GM21447 (cell line): ENCODE results near the gene ADTRP.

ENCODE experiments used
- ATAC-seq: cut with Tn5 transposase; IDR thresholded peaks from one replicate; pipeline ENCODE4 v1.9.1; 2021; ENCODE audit not compliant: unreplicated experiment

ADTRP gene, protein sequence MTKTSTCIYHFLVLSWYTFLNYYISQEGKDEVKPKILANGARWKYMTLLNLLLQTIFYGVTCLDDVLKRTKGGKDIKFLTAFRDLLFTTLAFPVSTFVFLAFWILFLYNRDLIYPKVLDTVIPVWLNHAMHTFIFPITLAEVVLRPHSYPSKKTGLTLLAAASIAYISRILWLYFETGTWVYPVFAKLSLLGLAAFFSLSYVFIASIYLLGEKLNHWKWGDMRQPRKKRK

DNA sequence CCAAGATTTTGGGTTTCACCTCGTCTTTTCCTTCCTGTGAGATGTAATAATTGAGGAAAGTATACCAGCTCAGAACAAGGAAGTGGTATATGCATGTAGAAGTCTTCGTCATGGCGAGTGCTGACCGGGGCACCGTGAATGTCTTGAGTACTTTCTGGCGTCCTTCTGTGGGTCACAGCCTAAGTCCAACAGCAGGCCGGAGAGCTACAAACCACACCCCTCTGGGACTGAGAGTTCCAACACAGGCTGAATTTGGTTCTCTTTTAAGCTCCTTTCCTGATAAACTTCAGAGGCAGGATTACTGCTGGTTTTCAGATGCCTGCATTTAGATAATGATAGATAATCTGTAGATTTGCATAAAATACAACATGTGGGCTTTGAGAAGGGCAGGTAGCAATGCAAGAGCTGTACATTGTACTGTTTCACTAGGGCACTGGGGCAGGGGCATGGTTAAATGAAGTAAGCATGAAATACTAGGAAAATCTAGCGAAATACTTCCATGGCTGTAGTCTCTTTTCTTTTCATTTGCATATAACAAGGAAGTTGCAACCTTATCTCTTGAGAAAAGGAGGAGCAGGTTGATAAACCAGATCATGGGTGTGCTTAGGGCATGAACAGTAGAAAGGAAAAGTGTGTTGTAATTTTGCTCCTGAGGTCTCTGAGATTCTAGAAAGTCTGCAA, at the start of gene ADTRP:
Gene ADTRP, minus strand, starts transcription at position 156 of the 681 bp plus-strand sequence. Its CDS starts 44 bp downstream, at position 112.
- ATAC-seq, result no peak

DNA sequence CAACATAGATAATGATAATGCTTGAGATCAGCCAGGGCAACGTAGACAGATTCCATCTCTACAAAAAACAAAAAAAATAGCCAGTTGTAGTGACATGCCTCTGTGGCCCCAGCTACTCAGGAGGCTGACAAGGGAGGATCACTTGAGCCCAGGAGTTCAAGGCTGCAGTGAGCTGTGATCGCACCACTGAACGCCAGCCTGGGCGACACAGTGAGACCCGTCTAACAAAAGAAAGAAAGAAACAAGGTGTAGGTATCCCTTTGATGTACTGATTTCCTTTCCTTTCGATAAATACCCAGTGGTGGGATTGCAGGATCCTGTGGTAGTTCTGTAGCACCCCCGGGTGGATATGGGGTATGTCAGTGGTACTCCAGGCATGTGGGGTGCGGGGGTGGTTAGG, 48.2 kb upstream of the ADTRP start:
- no peak for ATAC-seq

DNA sequence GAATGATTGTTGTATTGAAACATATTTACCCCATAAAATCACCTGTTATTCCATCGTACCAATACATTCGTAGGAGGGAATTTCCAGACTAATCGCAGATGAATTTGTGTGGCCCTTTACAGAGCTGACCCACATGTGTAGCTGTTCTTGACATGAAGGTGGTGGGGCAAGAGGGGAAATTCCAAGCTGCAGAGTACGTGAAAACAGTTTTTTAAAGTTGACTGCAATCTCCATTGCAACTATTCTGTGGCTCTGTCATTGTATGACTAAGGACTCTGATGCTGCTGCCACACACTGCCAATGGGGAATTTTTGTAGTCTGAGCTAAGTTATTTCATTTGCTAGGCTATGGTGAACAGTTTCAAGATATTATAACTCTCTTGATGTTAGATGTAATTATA, 46.4 kb upstream of the ADTRP start:
- ATAC-seq, result peak; percentile 70

DNA sequence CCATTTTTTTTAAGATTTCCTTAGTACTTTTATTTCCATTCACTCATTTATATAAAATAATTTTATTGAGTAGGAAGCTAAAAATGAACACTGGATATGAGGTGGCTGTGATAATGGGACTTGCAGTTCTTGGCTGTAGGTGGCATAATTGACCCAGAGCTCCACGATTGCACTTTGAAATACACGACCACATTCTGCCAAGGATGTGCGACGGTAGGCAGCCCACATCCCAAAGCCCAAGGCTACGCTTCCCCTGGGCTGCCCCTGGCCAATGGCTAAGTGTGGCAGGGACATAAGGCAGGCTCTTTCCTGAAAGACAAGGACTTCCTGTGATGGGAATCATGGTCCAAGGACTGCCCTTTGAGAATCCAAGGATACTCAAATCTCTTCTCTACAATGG, 43.7 kb upstream of the ADTRP start:
- ATAC-seq, result no peak

DNA sequence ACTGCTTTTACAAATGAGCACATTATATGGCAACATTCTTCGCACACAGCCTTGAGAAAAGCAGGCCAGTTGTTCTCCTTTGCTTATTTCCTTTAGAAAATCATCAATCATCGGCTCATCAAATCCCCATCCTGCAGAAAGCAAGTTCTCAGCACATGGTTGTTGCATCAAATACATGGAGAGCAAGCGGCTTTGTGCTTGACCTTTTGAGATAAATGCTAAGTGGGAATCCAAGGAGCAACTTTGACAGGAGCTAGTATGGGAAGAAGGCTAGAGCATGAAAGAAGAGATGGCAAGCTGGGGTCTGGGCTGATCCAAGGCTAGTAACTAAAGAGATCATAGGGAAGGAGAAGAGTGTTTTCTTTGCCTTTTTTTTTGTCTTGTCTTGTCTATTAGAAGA, 43.2 kb upstream of the ADTRP start:
- ATAC-seq, result no peak

DNA sequence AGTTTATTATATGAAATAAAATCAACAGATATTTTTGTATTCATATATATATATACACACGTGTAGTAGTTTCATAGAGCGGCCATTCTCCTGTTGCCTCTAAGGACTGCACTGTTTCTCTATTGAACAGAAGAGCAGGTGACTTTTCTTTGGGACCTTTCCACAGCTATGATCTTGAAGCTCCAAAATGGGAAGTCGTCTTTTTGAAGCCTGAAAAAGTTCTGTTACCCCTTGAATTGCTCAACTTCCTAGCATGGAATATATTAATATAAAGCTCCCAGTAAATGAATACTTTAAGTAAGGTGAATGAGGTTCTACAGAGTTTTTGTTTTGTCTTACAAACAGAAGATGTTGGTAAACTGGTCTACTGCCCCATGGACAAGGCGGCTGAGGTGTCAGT, 42.2 kb upstream of the ADTRP start:
- no peak for ATAC-seq

DNA sequence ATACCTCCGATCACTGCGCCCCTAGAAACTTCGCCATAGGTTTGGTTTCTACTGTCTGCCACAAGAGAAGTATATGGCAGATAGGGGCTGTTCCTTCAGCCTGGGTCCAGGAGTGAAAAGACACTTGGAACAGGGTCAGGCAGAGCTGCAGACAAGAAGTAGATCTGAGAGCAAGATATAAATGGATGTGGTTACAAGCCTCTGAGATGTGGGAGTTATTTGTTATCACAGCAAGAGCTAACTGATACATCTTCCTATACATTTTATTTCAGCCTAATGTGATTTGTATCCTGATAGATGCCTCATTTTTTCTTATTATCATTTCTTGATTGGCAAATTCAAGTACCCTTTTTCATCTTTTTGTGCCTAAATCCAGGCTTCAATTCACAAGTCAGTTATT, 40.9 kb upstream of the ADTRP start:
- no peak for ATAC-seq

DNA sequence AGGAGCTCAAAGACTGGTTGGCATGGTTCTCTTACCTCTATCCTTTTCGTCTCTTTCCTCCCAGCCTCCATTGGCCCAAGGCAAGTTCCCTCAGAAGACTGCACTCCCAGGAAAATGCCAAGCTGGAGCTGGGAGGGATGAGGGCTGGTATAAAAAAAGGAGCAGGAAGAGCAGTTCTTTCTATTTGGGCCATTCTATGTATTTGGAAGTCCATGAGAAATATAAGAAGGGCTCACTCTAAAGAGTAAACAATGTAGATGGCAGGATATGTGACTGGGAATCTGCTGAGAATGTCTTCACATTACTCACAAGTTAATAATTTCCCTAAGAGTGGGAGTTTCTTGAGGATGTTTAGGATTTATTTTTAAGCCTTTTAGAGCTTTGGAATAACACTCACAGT, 36.6 kb upstream of the ADTRP start:
- no peak for ATAC-seq

DNA sequence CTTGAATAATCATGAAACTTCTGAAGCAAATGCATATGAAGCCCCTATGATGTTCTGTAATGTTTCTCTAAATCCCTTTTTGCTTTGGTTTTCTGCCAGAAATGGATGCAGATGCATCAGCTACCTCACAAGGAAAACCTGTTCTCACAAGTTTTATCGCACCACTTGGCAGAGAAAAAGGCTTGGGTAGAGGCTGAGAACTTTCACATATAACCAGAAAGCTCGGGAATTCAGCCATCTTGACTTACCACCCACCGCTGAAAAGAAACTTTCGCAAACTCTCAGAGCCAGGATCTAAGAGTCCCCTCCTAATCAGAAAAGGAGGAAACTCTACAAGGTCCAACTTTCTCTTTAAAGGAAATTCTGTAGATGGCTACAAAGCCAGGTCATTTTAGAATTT, 36.2 kb upstream of the ADTRP start:
- ATAC-seq, result no peak

DNA sequence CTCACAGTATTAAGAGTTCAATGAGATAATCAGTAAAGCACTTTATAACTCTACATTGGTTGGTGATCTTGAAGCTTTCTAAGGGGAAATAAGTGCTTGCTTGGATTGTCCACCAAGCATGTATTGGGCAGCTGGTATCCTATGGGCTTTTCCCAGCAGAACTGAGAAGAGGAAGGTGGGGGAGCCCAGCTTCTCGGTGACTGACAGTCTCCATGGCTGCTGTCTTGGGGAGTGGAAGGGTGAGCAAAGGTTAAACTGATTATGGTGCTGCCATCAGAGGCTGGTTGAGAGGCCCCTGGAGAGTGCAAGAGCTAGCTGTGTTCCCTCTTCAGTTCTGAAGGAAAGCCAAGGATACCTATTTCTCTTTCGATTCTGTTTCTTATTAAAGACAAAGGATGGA, 35.5 kb upstream of the ADTRP start:
- ATAC-seq, result no peak

DNA sequence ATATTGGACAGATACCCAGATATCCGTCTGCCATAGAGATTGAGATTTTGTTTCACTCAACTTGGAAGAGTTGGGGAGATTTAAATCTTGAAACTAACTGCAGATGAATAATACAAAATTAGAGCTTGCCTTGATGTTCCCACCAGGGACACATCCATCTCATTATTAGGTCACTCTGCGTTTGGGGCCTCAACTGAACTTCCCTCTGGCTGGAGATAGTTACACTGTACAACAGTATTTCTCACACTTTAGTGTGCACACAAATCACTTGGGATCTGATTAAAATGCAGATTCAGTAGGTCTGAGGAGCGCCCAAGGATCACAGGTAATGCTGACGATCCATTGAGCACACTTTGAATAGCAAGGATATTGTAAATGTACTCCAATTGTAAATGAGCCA, 35.0 kb upstream of the ADTRP start:
- no peak for ATAC-seq

DNA sequence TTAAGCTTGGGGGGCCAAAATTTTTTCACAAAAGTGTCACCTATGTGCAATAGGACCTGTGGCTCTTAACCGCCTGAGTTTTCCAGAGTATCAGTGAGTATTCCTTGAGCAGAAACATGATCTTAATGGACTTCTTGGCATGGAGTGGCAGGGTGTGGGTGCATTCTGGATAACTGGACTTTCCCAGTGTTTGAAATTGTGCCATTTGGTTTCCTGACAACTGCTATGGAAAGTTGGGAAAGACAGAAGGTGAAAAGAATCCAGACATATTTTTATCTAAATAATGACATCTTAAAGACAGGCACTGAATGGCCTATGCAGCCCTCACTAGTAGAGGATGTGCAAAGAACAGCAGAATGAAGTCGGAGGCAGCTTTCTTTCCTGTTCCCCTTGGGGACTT, 34.3 kb upstream of the ADTRP start:
- ATAC-seq, result no peak

DNA sequence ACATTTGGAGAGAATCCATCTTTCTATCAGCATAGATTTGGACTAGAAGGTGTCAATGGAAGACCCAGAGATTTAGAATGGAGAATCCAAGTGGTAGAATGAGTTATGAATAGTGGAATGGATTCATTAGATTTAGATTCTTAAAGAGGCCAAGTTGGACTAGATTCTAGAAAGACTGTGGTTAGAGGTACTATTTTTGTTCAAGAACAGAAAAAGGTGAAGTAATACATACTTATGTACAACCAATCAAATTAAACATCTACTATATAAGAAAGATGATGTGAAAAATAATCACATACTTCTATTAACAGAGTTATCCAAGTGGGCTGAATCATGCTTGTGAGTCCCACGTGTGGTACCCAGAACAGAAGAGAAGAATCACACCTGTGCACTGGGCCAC, 33.8 kb upstream of the ADTRP start:
- no peak for ATAC-seq

DNA sequence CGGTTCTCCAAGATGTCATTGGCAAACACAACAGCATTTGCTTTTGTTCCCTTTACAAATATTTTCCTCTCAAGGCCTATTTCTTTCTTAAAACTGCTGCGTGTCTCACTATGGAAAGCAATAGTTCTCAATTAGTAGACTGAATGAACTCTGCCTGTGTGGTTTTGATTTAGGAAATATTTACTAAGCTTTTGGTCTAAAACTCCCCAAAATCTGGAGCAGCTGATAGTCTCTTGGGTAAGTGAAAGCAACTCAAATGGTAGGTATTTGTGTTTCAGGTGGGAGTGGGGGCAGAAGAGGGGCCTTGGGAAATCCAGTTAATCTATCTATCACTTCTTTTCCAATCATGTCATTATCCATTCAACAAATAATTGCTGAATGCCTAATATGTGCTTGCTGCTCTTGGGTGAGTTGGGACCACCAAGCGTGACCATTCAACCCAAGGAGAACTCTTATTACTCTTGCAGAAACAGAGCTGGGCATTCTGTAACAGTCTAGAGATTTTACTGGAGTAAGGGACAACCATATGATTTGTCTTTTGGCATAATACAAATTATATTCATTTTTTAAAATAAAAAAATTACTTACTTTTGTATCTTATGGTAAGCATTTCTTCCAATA, 33.2 kb upstream of the ADTRP start:
- ATAC-seq, result no peak

DNA sequence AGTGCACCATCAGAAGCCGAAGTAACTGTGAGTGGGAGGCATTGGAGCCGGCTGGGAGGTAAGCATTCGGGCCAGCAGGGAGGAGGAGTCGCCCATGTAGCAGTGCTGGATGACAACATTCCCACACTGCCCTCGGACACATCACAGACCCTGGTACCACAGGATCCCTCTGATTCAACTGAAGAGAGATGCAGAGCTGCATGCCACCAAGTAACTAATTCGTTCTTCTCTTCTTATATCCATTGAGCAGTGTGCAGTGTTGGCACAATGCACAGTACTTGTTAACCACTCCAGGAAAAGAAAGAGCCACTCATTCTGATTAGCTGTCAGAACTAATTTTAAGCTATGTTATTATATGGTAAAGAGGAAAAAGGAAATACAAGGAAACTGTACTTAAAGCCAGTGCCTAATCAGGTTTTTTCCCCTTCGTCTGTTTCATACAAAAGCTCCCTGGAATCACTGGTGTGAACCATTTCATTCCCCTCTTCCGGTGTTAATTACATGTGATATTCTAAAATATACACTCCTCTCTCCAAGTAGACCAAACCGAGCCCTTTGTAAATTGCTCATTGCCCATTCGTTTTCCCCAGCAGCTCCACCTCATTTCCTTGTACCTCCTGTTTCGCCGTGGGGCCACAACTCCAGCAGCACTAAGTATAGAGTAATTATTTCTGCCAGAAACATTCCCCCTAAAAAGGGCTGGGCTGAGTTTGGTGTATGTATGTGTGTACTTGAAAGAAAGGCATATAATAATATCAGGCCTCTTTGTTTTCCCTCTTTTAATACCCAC, 32.4 kb upstream of the ADTRP start:
- ATAC-seq, result no peak

DNA sequence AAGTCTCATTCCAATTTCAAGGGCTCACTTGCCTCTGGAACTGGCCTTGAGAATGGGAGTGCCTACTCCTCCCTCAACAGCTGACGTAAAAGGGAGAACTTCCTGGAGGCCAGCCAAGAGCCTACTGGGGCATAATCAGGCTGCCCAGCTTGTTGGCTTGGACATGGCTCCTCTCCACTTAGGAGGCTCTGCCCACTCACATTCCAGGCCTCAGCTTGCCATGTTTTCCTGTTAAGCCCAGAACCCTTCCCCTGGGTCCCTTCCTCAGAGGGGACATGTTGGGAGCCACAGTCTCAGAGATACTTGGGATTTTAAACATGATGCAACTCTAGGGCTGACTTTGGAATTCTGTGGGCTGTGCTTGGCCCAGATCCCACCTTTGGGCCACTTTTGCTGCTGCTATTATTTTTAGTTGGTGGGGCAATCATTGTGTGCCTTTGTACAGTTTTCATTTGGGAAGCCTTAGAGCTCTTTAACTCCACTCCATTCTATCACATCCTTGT, 31.5 kb upstream of the ADTRP start:
- ATAC-seq, result no peak

DNA sequence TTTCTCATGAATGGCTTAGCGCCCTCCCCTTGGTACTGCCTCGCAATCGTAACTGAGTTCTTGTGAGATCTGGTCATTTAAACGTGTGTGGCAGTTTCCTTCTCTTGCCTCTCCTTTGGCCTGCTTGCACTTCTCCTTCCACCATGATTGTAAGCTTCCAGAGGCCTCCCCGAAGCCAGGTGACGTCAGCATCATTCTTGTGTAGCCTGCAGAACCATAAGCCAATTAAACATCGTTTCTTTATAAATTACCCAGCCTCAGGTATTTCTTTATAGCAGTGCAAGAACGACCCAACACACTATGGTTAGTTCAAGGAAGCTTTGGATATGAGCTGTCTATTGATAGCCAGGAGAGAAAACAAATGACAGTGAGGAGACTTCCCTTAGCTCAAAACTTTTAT, 29.5 kb upstream of the ADTRP start:
- ATAC-seq, result no peak

DNA sequence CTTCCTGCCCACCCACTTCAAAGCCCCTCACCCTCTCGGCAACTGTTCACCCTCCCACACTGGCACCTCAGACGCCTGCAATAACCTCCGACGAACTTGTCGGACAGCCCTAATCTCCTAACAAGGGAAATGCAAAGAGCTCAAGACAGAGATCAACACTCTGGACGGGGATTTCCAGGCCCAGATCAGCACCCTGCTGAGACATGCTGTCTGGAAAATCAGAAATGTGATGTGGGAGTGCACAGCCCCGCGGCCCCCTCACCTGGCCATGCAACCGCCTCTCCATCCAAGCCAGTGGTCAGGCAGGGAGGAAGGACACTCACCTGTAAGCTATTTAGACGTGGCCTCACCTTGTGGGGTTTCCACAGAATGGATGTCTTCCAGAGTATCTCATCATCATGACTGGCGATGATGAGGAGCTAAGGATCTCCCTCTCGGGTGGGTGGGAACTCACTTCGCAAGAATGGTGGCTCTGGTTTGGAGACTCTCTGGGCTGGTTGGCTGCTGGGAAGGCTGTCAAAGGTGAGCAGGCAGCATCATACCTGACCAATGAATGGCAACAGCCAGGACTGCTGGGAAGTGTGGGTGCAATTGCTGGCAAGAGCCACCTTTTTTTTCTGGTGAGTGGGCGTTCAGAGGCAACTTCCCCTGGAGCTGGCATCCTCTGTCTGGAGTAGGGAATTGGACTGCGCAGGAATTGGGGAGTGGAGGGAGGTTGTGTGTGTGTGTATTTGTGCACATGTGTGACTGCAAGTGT, 28.1 kb upstream of the ADTRP start:
- ATAC-seq, result no peak

DNA sequence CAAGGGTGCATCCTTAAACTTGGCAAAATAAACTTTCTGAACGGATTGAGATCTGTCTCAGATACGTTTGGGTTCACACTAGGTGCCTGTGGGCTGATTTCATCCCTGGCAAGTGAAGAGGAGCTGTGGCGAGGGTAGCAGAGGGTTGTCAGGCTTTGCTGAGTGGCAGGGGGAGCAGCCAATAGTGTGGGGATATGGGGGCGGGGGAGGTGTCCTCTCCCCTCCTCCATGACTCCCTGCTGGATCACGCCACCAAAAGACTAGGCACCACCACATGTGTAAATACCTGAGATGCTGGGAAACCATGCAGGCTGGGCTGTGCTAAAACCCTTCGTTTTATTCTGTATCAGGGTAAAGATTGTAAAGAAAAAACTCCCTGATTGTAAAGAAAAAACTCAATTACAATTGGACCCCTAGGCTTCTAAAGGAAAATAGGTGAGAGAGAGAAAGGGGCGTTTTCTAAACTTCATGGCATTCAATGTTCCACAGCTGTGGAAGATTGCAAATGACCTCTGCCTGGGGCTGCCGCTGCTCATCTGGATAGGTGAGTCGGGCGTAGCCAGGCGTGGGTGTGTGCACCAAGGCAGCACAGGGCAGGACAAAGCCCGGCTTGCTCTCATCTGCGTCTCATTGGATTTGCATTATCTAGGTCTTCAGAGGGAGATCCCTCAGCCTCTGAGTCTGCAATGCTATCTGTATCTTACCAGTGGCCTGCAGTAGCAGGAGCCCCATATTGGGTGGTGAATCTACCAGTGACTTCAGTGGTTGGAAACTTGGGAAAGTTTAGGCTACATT, 26.9 kb upstream of the ADTRP start:
- ATAC-seq, result no peak

DNA sequence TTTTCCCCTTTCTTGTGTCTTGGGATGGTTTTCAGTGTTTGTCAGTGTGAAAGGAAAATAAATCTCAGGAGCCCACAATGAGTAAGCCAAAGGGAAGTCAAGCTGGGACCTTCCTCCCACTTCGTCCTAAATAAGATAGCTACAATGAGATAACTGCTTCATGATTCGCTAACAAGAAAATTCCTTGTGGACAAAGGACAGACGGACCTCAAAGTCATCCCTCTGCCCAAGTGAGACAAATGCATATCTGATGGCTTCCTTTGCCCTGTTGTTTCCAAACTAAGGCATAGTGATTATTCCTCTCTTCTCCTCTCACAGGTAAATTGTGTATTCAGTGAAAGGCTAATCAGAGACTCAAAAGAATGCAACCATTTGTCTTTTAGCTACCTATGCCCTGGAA, 26.1 kb upstream of the ADTRP start:
- ATAC-seq, result no peak
